Skin of body (tissue), 2 donors: ENCODE data around the gene TASP1. TPM values are rescaled to one million over a fixed set of nuclear protein-coding genes. Genes with fewer than 3 reads are reported as not detected.

Source experiments
- DNase-seq: peaks from one replicate; lab custom pipeline; 2025; lab: John Stamatoyannopoulos, UW
- total RNA-seq: library from RNA; depleted of rRNA; stranded (reverse); fragments of >200 nt; gene quantifications from one replicate; pipeline ENCODE4 v1.2.3, GENCODE V29; 2014

Gene TASP1
- total RNA-seq, 1 donor from 2014 or later, result 18.5 TPM

GRCh38 chr20:13348311-13349234 is 290.2 kb downstream of the TASP1 start:
- DNase-seq, result no peak

- no peak for DNase-seq
Measured at GRCh38 chr20:13344671-13345070, 294.1 kb downstream of the TASP1 start.

- no peak for DNase-seq
Measured at GRCh38 chr20:13342469-13343242, 296.1 kb downstream of the TASP1 start.

- no peak for DNase-seq
Measured at GRCh38 chr20:13341737-13342393, 296.9 kb downstream of the TASP1 start.

- DNase-seq, result no peak
Measured at GRCh38 chr20:13340088-13340487, 298.6 kb downstream of the TASP1 start.

Other genes with a start within 250 kb of the TASP1 start
- 17.9 TPM for gene ESF1, start 146.0 kb upstream of the TASP1 start, total RNA-seq
- 20.7 TPM for gene NDUFAF5, start 146.1 kb upstream of the TASP1 start, total RNA-seq